GM19463 (cell line): ENCODE measurements around the gene NADSYN1.
"Not testable (repeated sequence)": the region's sequence is repeated elsewhere in the genome, so short reads cannot be mapped to it uniquely, and the experiment has no call there.

Experiments used
- ATAC-seq: cut with Tn5 transposase; IDR thresholded peaks from one replicate; pipeline ENCODE4 v1.9.1; 2021; ENCODE audit warnings: mild to moderate bottlenecking, moderate library complexity; ENCODE audit not compliant: unreplicated experiment

Gene NADSYN1

GRCh38 chr11:71518506-71519471, 65.8 kb downstream of the NADSYN1 start:
- ATAC-seq, result no peak

- no peak for ATAC-seq
Observed at GRCh38 chr11:71519546-71519945, 66.5 kb downstream of the NADSYN1 start.

- no peak for ATAC-seq
Observed at GRCh38 chr11:71525188-71525937, 72.4 kb downstream of the NADSYN1 start.

GRCh38 chr11:71525938-71526495, 73.0 kb downstream of the NADSYN1 start:
- ATAC-seq, result no peak

DNA sequence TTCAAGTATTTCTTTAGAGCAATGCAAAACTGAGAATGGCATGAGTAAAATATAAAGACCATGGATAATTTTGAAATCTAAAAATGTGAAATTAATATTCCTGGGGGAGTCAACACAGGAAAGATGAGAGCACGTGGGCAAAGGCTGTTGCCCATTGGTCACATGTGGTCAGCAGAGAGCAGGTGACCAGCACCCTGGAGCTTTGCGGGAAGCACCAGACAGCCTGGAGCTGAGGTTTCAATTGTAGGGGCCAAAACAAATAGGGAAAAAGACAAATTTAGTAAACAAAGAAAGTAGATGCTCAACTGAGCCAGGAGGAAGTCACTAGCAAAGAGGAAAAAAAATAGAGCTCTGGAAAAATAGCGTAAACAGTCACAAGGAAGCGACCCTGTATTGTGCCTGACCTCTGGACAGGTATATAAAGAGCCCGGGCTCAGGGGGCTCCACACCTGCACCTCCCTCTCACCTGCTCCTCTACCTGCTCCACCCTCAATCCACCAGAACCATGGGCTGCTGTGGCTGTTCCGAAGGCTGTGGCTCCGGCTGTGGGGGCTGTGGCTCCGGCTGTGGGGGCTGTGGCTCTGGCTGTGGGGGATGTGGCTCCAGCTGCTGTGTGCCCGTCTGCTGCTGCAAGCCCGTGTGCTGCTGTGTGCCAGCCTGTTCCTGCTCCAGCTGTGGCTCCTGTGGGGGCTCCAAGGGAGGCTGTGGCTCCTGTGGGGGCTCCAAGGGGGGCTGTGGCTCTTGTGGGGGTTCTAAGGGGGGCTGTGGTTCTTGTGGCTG, 74.0 kb downstream of the NADSYN1 start, which contains the start of gene KRTAP5-7:
Gene KRTAP5-7, plus strand, starts transcription at position 472 of the 780 bp plus-strand sequence. Its CDS starts 34 bp downstream, at position 506.
- ATAC-seq, result not testable (repeated sequence)

GRCh38 chr11:71527576-71528210, 74.7 kb downstream of the NADSYN1 start:
- ATAC-seq, result no peak

DNA sequence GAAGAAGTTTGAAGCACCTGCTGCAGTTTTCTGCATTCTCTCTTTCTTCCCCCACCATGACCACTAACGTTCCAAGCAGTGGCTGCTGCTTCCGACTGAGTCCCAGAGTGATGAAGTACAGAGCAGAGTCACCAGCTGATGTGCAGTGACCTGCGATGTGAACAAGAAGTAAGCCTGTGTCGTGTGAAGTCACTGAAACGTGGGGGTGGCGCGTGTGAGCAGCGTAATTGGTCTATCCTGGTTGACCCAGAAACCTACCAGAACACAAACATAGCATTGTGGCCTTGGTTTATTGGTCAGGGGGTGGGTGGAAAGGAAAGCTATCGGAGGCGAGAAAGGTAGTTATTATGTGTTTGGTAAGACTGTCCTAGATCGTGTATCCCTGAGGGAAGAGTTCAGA, 77.6 kb downstream of the NADSYN1 start:
- ATAC-seq, result no peak

- no peak for ATAC-seq
Observed at GRCh38 chr11:71532036-71532610, 79.1 kb downstream of the NADSYN1 start.

DNA sequence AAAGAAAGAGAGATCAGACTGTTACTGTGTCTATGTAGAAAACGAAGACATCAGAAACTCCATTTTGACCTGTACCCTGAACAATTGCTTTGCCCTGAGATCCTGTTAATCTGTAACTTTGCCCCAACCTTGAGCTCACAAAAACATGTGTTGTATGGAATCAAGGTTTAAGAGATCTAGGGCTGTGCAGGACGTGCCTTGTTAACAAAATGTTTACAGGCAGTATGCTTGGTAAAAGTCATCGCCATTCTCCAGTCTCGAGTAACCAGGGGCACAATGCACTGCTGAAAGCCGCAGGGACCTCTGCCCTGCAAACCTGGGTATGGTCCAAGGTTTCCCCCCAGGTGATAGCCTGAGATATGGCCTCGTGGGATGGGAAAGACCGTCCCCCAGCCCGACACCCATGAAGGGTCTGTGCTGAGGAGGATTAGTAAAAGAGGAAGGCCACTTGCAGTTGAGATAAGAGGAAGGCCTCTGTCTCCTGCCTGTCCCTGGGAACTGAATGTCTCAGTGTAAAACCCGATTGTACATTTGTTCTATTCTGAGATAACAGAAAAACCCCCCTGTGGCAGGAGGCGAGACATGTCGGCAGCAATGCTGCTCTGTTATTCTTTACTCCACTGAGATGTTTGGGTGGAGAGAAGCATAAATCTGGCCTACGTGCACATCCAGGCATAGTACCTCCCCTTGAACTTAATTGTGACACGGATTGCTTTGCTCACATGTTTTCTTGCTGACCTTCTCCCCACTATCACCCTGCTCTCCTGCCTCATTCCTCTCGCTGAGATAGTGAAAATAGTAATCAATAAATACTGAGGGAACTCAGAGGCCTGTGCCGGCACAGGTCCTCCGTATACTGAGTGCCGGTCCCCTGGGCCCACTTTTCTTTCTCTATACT, 82.0 kb downstream of the NADSYN1 start:
- ATAC-seq, result not testable (repeated sequence)

GRCh38 chr11:71535825-71536224, 82.8 kb downstream of the NADSYN1 start:
- no peak for ATAC-seq

DNA sequence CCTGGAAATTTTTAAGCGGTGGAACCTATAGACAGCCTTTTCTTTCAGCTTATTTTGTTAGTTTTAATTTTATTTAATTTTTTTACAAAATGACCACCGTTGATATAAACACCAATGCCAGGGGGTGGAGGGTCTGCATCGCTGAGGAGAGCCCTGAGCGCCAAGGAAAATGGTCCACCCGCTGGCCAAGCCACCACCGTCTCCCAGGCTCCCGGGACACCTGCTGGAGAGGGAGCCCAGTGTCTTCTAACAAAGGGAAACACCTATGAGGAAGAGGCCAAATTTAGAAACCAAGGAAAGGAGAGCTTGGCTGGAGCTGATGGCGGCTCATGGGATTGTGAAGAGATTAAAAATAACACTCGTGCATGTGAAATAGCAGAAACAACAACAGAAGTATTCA, 84.5 kb downstream of the NADSYN1 start:
- no peak for ATAC-seq

DNA sequence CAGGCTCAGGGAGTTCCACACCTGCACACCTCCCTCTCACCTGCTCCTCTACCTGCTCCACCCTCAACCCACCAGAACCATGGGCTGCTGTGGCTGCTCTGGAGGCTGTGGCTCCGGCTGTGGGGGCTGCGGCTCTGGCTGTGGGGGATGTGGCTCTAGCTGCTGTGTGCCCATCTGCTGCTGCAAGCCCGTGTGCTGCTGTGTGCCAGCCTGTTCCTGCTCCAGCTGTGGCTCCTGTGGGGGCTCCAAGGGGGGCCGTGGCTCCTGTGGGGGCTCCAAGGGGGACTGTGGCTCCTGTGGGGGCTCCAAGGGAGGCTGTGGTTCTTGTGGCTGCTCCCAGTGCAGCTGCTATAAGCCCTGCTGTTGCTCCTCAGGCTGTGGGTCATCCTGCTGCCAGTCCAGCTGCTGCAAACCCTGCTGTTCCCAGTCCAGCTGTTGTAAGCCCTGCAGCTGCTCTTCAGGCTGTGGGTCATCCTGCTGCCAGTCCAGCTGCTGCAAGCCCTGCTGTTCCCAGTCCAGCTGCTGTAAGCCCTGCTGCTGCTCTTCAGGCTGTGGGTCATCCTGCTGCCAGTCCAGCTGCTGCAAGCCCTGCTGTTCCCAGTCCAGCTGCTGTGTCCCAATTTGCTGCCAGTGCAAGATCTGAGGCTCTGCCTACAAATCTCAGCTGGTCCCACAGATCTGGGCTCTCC, 85.1 kb downstream of the NADSYN1 start, which contains the start of gene KRTAP5-8:
Gene KRTAP5-8, plus strand, starts transcription at position 49 of the 689 bp plus-strand sequence. Its CDS starts 31 bp downstream, at position 80.
- ATAC-seq, result not testable (repeated sequence)

- no peak for ATAC-seq
Observed at GRCh38 chr11:71538666-71538990, 85.6 kb downstream of the NADSYN1 start.

DNA sequence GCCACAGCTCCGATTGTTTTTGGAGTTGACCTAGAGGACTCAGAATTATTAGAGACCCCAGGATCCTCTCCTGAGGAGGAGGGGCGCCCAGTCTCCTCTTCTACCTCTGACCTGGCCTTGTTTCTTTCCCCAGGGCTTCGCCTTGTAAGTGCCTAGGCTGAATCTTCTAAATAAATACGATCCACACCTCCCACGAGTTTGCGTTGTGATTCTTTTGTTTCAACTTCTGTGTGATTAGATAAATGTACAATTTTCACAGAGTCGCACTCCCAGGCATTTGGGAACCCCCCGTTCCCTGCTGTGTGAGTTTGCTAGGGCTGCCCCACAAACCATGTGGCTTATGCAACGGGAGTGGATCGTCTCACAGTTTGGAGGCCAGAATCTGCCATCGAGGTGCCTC, 86.0 kb downstream of the NADSYN1 start:
- ATAC-seq, result no peak

DNA sequence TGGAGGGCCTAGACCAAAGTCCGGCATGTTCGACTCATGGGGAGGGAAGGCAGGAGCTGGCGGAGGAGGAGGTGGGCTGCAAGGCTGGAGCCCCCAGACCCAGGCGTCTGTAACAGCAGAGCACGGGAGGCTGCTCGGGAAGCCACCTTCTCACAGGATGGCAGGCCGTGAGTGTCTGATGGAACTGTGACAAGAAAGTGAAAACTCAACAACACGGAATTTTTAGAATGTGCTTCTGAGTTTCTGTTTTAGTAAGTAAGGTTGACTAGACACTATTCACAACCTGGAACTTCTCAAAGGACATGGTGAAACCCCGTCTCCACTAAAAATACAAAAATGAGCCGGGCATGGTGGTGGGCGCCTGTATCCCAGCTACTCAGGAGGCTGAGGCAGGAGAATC, 87.0 kb downstream of the NADSYN1 start:
- not testable (repeated sequence) for ATAC-seq

DNA sequence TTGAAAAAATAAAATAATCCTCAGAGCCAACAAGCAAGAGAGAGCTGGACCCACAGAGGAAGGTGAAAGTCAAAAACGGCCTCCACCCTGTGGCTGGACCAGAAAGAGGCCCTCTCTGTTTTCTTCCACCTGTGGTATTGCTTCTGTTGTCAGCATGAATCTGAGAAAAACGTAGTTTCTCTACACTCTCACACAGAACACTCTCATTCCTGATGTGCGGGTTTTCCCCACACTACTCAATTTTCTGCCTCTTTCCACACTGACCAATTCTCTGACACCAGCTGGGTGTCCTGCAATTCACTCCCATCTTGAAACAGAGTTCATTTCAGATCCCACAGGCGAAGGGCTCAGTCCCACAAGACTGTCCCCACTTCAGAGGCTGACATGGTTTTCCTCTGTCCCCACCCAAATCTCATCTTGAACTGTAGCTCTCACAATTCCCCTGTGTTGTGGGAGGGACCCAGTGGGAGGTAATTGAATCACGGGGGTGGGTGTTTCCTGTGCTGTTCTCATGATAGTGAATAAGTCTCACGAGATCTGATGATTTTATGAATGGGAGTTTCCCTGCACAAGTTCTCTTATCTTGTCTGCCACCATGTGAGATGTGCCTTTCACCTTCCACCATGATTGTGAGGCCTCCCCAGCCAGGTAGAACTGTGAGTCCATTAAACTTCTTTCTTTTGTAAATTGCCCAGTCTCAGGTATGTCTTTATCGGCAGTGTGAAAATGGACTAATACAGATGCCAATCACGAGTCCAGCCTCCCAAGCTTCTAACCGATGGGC, 87.7 kb downstream of the NADSYN1 start:
- ATAC-seq, result not testable (repeated sequence)

- no peak for ATAC-seq
Observed at GRCh38 chr11:71542382-71542781, 89.4 kb downstream of the NADSYN1 start.
